ENCODE measurements around the gene CYSLTR1. TPM values are rescaled to one million over a fixed set of nuclear protein-coding genes. Genes with fewer than 3 reads are reported as not detected.
"Not testable (repeated sequence)": the region's sequence is repeated elsewhere in the genome, so short reads cannot be mapped to it uniquely, and the experiment has no call there.

CYSLTR1 gene
- total RNA-seq, 1 donor from 2014 or later, result 9.5 TPM

DNA sequence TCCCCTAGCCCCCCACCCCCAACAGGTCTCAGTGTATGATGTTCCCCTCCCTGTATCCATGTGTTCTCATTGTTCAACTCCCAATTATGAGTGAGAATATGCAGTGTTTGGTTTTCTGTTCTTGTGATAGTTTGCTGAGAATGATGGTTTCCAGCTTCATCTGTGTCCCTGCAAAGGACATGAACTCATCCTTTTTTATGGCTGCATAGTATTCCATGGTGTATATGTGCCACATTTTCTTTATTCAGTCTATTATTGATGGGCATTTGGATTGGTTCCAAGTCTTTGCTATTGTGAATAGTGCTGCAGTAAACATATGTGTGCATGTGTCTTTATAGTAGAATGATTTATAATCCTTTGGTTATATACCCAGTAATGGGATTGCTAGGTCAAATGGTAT lies 101.4 kb downstream of the CYSLTR1 start:
- DNase-seq (ENCODE audit: low read depth), result not testable (repeated sequence)

Other genes starting within 250 kb of the CYSLTR1 start
- 277 and 371 TPM in 2 replicates for gene PGK1, start 223.4 kb downstream of the CYSLTR1 start, total RNA-seq
- 56.2 and 63.0 TPM in 2 replicates for gene TAF9B, start 188.0 kb downstream of the CYSLTR1 start, total RNA-seq